Trophoblast cell (in vitro differentiated cells and primary cell): ENCODE results near the gene GLIS2. TPM values are rescaled to one million over a fixed set of nuclear protein-coding genes. Genes with fewer than 3 reads are reported as not detected.
A peak's percentile ranks its signal among the peaks of the same experiment; 100 is the strongest.

Experiments
- DNase-seq, 2 donors: peaks; one replicate each; pipeline ENCODE4 v3.0.0-alpha.2; 2016
- H2AFZ ChIP-seq: 2 replicates; pipeline ENCODE4 v1.6.1; 2013; ENCODE audit warnings: low read length, moderate library complexity, mild to moderate bottlenecking; ENCODE audit not compliant: insufficient read depth, poor library complexity
- H2AK5ac ChIP-seq: 2 replicates; pipeline ENCODE4 v1.6.1; 2013; ENCODE audit warnings: mild to moderate bottlenecking, low read length
- H2BK120ac ChIP-seq: 2 replicates; pipeline ENCODE4 v1.6.1; 2013; ENCODE audit warnings: low read length, mild to moderate bottlenecking, moderate library complexity; ENCODE audit not compliant: insufficient read depth, poor library complexity
- H2BK12ac ChIP-seq: 2 replicates; pipeline ENCODE4 v1.6.1; 2013; ENCODE audit warnings: mild to moderate bottlenecking, low read length, moderate library complexity
- H2BK5ac ChIP-seq: 2 replicates; pipeline ENCODE4 v1.6.1; 2013; ENCODE audit warnings: low read length, low read depth, moderate library complexity, mild to moderate bottlenecking; ENCODE audit not compliant: poor library complexity
- H3K14ac ChIP-seq: 2 replicates; pipeline ENCODE4 v1.6.1; 2013; ENCODE audit warnings: mild to moderate bottlenecking, low read length
- H3K18ac ChIP-seq: 2 replicates; pipeline ENCODE4 v1.6.1; 2013; ENCODE audit warnings: mild to moderate bottlenecking, low read length
- H3K23ac ChIP-seq: 2 replicates; pipeline ENCODE4 v1.6.1; 2013; ENCODE audit warnings: low read length
- H3K27ac ChIP-seq: 2 replicates; pipeline ENCODE4 v1.5.1; 2013; ENCODE audit warnings: low read depth, mild to moderate bottlenecking, inconsistent platforms, low read length, moderate library complexity
- H3K27me3 ChIP-seq: 2 replicates; pipeline ENCODE4 v1.6.1; 2013; ENCODE audit warnings: inconsistent platforms, mild to moderate bottlenecking, low read length, moderate library complexity; ENCODE audit not compliant: insufficient read depth
- H3K36me3 ChIP-seq, 2 experiments: 1 replicate in 1 of 2; 2 replicates in 1 of 2; pipeline ENCODE4 v1.6.1; 2013; ENCODE audit warnings: low read length in 2 of 2, mild to moderate bottlenecking in 2 of 2, moderate library complexity in 1 of 2; ENCODE audit not compliant: insufficient read depth in 2 of 2, control insufficient read depth in 1 of 2
- H3K4ac ChIP-seq: 2 replicates; pipeline ENCODE4 v1.6.1; 2013; ENCODE audit warnings: low read depth, mild to moderate bottlenecking, low read length, moderate library complexity
- H3K4me1 ChIP-seq, 2 experiments: 1 replicate in 1 of 2; 2 replicates in 1 of 2; pipeline ENCODE4 v1.6.1; 2013; ENCODE audit warnings: low read length in 2 of 2, mild to moderate bottlenecking in 2 of 2, moderate library complexity in 1 of 2; ENCODE audit not compliant: insufficient read depth in 2 of 2, control insufficient read depth in 1 of 2
- H3K4me2 ChIP-seq: 2 replicates; pipeline ENCODE4 v1.6.1; 2013; ENCODE audit warnings: inconsistent platforms, mild to moderate bottlenecking, low read length, moderate library complexity
- H3K4me3 ChIP-seq: 2 replicates; pipeline ENCODE4 v1.5.1; 2013; ENCODE audit warnings: mild to moderate bottlenecking, low read depth, low read length, inconsistent platforms
- H3K79me1 ChIP-seq: one replicate; pipeline ENCODE4 v1.6.1; 2013; ENCODE audit warnings: low read length
- H3K79me2 ChIP-seq: 2 replicates; pipeline ENCODE4 v1.6.1; 2013; ENCODE audit warnings: low read length, mild to moderate bottlenecking; ENCODE audit not compliant: control insufficient read depth, insufficient read depth, poor library complexity
- H3K9ac ChIP-seq: 2 replicates; pipeline ENCODE4 v1.6.1; 2013; ENCODE audit warnings: mild to moderate bottlenecking, low read length
- H3K9me3 ChIP-seq: 2 replicates; pipeline ENCODE4 v1.6.1; 2013; ENCODE audit warnings: low read depth, mild to moderate bottlenecking, control low read depth, inconsistent platforms, low read length; ENCODE audit not compliant: insufficient read depth
- H4K12ac ChIP-seq: 2 replicates; pipeline ENCODE4 v1.6.1; 2013; ENCODE audit warnings: low read depth, mild to moderate bottlenecking, low read length, moderate library complexity
- H4K8ac ChIP-seq: 2 replicates; pipeline ENCODE4 v1.6.1; 2013; ENCODE audit warnings: low read depth, mild to moderate bottlenecking, low read length, moderate library complexity
- H4K91ac ChIP-seq: one replicate; pipeline ENCODE4 v1.6.1; 2013; ENCODE audit warnings: low read depth, mild to moderate bottlenecking, low read length, moderate library complexity
- WGBS: extraction: QIAGEN DNeasy Blood & Tissue Kit; methylation state at CpG from one replicate; pipeline ENCODE4 v1.1.7; 2013; ENCODE audit warnings: missing lambda C conversion rate; ENCODE audit not compliant: insufficient read length, insufficient coverage; ENCODE audit errors: extremely low coverage; 5-methylcytosine and 5-hydroxymethylcytosine counted together
- polyA plus RNA-seq: library from polyadenylated mRNA; stranded (reverse); fragments of 200-250 nt; gene quantifications from 2 replicates; pipeline ENCODE4 v1.2.3, GENCODE V29; 2013

Gene GLIS2
- polyA plus RNA-seq, result 22.5 and 23.2 TPM in 2 replicates

GRCh38 chr16:4315186-4316107, at the start of gene GLIS2:
TSS of gene GLIS2 (plus strand) at chr16:4316067. CDS start at chr16:4332281, 16,214 bp downstream.
- WGBS, result no CpG with 5 or more reads among the region's 115 CpGs
- H2BK120ac ChIP-seq, result peak within 1 kb of the TSS; percentile 91
- no peak within 1 kb of the TSS for H3K23ac ChIP-seq
- H3K79me2 ChIP-seq, result peaks cover 15% of the 10 kb centered on the region
- H3K9ac ChIP-seq, result peak within 1 kb of the TSS; percentile 42
- no peaks in the 10 kb centered on the region for H3K9me3 ChIP-seq
- peak within 1 kb of the TSS; percentile 53 for H3K4ac ChIP-seq
- H3K27ac ChIP-seq, result peak within 1 kb of the TSS; percentile 45
- H3K18ac ChIP-seq, result peak within 1 kb of the TSS; percentile 80
- peaks cover 0 to 2% of the 10 kb centered on the region in 2 experiments for H3K36me3 ChIP-seq
- H2BK12ac ChIP-seq, result peak within 1 kb of the TSS; percentile 87
- H3K4me3 ChIP-seq, result peak within 1 kb of the TSS; percentile 78
- peak within 1 kb of the TSS; percentile 81 for H4K91ac ChIP-seq
- peak within 1 kb of the TSS; percentile 83 for H4K8ac ChIP-seq
- H3K27me3 ChIP-seq, result no peaks in the 10 kb centered on the region
- peak within 1 kb of the TSS; percentile 93 for H3K14ac ChIP-seq
- peak within 1 kb of the TSS; percentile 58 for H2AK5ac ChIP-seq
- peak within 1 kb of the TSS; percentile 63 for H2BK5ac ChIP-seq
- H3K79me1 ChIP-seq, result peaks cover 18% of the 10 kb centered on the region
- H2AFZ ChIP-seq, result peak within 1 kb of the TSS; percentile 85
- peak within 1 kb of the TSS; percentile 58 for H4K12ac ChIP-seq
- peak; percentile 66 to 73 for DNase-seq
- peaks cover 32 to 41% of the 10 kb centered on the region in 2 experiments for H3K4me1 ChIP-seq
- peak within 1 kb of the TSS; percentile 94 for H3K4me2 ChIP-seq

GRCh38 chr16:4266372-4266771, 49.5 kb upstream of the GLIS2 start:
- no peak for DNase-seq
- H3K4ac ChIP-seq, result no peak overlapping the region
- H2BK12ac ChIP-seq, result no peak overlapping the region
- no peaks in the 10 kb centered on the region for H3K27me3 ChIP-seq
- H3K4me1 ChIP-seq, result peaks cover 8 to 10% of the 10 kb centered on the region in 2 experiments
- H4K12ac ChIP-seq, result no peak overlapping the region
- H3K79me2 ChIP-seq, result peaks cover 6% of the 10 kb centered on the region
- H2AFZ ChIP-seq, result no peak overlapping the region
- H4K8ac ChIP-seq, result no peak overlapping the region
- H3K9ac ChIP-seq, result no peak overlapping the region
- H2AK5ac ChIP-seq, result no peak overlapping the region
- no peaks in the 10 kb centered on the region for H3K36me3 ChIP-seq
- no peak overlapping the region for H3K18ac ChIP-seq
- no CpG with 5 or more reads among the region's 6 CpGs for WGBS
- no peak overlapping the region for H3K14ac ChIP-seq
- no peak overlapping the region for H3K27ac ChIP-seq
- H3K79me1 ChIP-seq, result peaks cover 2% of the 10 kb centered on the region
- no peak overlapping the region for H3K4me3 ChIP-seq
- no peak overlapping the region for H2BK120ac ChIP-seq
- H3K9me3 ChIP-seq, result no peaks in the 10 kb centered on the region
- H2BK5ac ChIP-seq, result no peak overlapping the region
- H3K4me2 ChIP-seq, result no peak overlapping the region
- no peak overlapping the region for H3K23ac ChIP-seq
- H4K91ac ChIP-seq, result no peak overlapping the region

- H2AK5ac ChIP-seq, result no peak overlapping the region
- no peak overlapping the region for H2BK120ac ChIP-seq
- DNase-seq, result no peak
- no peak overlapping the region for H4K12ac ChIP-seq
- H3K9ac ChIP-seq, result no peak overlapping the region
- H3K23ac ChIP-seq, result no peak overlapping the region
- no peak overlapping the region for H3K4me2 ChIP-seq
- H2BK12ac ChIP-seq, result no peak overlapping the region
- H3K36me3 ChIP-seq, result no peaks in the 10 kb centered on the region
- H4K91ac ChIP-seq, result no peak overlapping the region
- H3K27me3 ChIP-seq, result no peaks in the 10 kb centered on the region
- H3K79me1 ChIP-seq, result peaks cover 12% of the 10 kb centered on the region
- H2BK5ac ChIP-seq, result no peak overlapping the region
- H3K14ac ChIP-seq, result no peak overlapping the region
- no peak overlapping the region for H3K18ac ChIP-seq
- no CpG with 5 or more reads among the region's 5 CpGs for WGBS
- no peak overlapping the region for H3K4me3 ChIP-seq
- peaks cover 17% of the 10 kb centered on the region for H3K79me2 ChIP-seq
- no peak overlapping the region for H4K8ac ChIP-seq
- no peak overlapping the region for H3K27ac ChIP-seq
- H3K4me1 ChIP-seq, result peaks cover 3 to 9% of the 10 kb centered on the region in 2 experiments
- H3K4ac ChIP-seq, result no peak overlapping the region
- no peaks in the 10 kb centered on the region for H3K9me3 ChIP-seq
- no peak overlapping the region for H2AFZ ChIP-seq
Measured at GRCh38 chr16:4270091-4270490, 45.8 kb upstream of the GLIS2 start.

GRCh38 chr16:4270595-4270994, 45.3 kb upstream of the GLIS2 start:
- no peak overlapping the region for H3K4me3 ChIP-seq
- no peak overlapping the region for H3K14ac ChIP-seq
- H2BK120ac ChIP-seq, result no peak overlapping the region
- H4K12ac ChIP-seq, result no peak overlapping the region
- H4K91ac ChIP-seq, result no peak overlapping the region
- H4K8ac ChIP-seq, result no peak overlapping the region
- no peak overlapping the region for H2BK12ac ChIP-seq
- no peaks in the 10 kb centered on the region for H3K36me3 ChIP-seq
- H3K4ac ChIP-seq, result peak overlapping the region; percentile 54
- H3K4me2 ChIP-seq, result no peak overlapping the region
- no peak overlapping the region for H3K9ac ChIP-seq
- H2BK5ac ChIP-seq, result no peak overlapping the region
- no peak overlapping the region for H2AFZ ChIP-seq
- H3K27me3 ChIP-seq, result no peaks in the 10 kb centered on the region
- H2AK5ac ChIP-seq, result no peak overlapping the region
- no peaks in the 10 kb centered on the region for H3K9me3 ChIP-seq
- no peak overlapping the region for H3K23ac ChIP-seq
- peak overlapping the region; percentile 47 for H3K18ac ChIP-seq
- H3K4me1 ChIP-seq, result peaks cover 3 to 9% of the 10 kb centered on the region in 2 experiments
- no peak for DNase-seq
- H3K79me1 ChIP-seq, result peaks cover 12% of the 10 kb centered on the region
- peaks cover 17% of the 10 kb centered on the region for H3K79me2 ChIP-seq
- H3K27ac ChIP-seq, result no peak overlapping the region
- WGBS, result no CpG with 5 or more reads among the region's 7 CpGs
